GM18858 (cell line): ENCODE data around the gene GDPD3.

ENCODE experiments used
- ATAC-seq: cut with Tn5 transposase; IDR thresholded peaks from one replicate; pipeline ENCODE4 v1.9.1; 2021; ENCODE audit not compliant: unreplicated experiment

The GDPD3 gene

DNA sequence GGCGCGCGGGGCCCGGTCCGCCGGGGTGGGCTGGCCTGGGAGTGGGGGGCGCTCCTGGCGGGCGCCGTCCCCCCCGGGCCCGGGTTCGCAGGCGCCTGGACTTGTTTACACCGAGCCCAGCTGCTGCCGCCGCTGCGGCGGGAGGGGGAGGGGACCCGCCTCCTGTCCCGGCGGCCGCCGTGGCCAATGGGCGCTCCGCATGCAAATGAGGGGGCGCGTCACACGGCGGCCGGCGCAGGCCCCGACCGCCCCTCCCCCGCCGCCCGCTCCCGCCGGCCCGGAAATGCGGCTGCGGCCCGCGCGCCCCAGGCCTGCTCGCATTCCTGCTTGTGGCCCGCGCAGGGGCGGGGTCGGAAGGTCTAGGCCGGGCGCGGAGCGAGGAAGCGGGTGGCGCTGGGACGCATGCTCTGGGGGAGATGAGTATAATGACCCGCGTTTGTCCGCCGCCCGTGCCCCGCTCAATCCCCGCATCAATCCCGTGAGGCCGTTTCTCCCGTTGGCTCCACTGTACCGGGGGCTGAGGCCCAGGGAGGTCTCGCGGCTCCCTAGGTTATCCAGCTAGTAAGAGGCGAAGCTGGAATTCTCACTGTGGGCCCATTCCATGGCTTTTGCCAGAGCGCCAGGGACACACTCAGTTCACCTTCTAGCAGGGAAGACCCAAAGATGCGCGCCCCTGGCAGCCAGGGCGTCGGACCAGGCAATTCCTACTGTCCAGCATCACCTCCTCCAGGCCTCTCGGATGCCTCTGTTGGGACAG, 17.1 kb downstream of the GDPD3 start, which contains the start of gene YPEL3:
Gene YPEL3 (minus strand): TSS at position 109 of the 757 bp plus-strand sequence. CDS start 731 bp downstream, outside the sequence.
- ATAC-seq, result no peak

GRCh38 chr16:30095166-30096078, 17.9 kb downstream of the GDPD3 start:
- ATAC-seq, result no peak

- no peak for ATAC-seq
Observed at GRCh38 chr16:30094541-30095165, 18.7 kb downstream of the GDPD3 start.

GRCh38 chr16:30092373-30093010, 20.8 kb downstream of the GDPD3 start:
- no peak for ATAC-seq

DNA sequence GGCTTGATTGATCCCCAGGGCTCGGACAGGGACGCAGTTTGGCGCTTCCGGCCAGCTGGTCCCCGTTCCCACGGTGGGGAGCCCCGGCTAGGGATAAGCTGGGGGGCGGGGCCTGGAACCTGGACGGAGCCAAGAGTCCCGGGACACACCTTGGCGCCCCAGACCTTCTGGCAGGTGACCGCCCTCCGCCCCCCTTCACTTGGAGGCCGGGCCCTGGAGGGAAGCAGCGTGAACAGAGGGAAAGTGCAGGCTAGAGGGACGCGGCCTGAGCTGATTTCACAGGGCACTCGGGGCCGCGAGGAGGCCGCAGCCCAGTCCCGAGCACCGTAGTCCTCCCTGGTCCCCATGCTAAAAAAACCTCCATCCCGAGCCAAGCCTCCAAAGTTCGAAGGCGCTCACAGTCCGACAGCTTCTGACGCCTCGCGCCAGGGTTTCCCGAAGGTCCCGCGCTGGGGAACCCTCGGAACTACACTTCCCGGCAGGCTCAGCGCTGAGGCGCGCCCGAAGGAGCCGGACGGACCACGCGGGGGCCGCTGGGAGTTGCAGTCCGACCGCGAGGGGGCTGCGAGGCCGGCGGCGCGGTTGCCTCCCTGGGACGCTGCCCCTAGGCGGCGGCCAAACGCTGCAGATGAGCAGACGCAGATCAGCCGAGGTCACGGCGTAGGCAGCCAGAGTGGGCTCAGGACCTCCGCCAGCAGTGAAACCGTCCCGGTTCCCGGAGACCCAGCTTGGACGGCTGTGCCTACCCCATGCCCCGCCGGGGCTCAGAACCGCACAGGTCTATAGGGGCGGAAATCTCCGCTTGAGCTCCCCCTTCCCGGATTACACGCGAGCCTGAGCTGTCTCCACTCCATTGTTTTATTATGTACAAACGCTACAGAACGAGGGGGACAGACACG, 21.6 kb downstream of the GDPD3 start, which contains the start of gene TBX6:
Gene TBX6 (minus strand): TSS at position 451 of the 899 bp plus-strand sequence. CDS start 731 bp downstream, outside the sequence.
- ATAC-seq, result peak; percentile 40

- no peak for ATAC-seq
Observed at GRCh38 chr16:30090610-30091331, 22.6 kb downstream of the GDPD3 start.

DNA sequence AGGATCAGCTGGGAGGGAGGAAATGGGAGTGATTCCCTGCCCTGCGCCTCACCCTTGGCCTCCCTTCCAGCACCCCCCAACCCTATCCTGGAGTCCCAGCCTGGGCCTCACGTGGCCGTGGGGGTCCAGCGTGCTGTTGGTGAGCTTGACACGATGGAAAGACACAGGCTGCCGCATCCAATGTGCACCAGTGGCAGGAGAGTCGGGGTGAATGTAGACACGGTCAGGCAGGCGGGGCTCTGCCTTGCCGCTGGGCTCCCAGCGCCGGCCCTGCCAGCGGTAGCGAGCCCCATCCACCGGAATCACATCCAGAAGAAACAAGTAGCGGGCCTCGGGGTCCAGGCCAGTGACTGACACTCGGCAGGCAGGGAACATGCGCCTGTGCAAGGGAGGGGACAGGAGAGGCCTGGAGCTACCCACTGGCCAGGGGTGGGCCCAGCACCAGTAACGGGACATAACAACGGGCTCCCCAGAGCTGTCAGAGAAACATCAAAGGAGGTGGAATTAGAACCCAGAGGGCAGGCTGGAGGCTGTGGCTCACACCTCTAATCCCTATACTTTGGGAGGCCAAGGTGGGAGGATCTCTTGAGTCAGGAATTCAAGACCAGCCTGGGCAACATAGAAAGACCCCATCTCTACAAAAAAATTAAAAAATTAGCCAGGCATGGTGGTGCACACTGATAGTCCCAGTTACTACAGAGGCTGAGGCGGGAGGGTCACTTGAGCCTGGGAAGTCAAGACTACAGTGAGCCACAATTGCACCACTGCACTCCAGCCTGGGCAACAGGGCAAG, 24.3 kb downstream of the GDPD3 start:
- ATAC-seq, result no peak

GRCh38 chr16:30088237-30088831, 25.0 kb downstream of the GDPD3 start:
- ATAC-seq, result no peak

DNA sequence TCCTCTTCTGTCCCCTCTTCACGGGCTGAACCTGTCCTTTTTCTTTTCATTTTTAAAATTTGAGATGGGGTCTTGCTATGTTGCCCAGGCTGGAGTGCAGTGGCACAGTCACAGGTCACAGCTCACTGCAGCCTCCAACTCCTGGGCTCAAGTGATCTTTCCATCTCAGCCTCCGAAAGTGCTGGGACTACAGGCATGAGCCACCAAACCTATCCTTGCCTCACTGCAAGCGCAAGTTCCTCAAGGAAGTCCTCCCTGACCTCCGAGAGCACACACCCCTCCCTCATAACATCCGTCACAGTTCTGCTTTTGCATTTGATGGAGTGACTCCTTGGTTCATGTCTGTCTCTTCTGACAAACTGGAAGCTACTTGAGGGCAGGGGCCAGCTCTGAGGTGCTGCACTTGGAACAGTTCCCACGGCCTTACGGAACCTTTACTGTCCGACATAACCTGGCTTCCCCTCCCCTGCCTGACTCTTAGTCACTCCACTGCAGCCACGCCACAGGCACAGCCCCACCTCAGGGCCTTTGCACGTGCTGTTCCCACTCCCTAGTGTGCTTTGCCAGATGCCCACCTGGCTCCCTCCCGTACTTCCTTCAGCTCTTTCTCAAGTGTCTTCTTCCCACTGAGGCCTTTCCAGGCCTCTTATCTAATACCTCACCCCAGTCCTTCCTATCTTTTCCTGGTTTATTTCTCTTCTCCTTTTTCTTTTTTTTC, 26.0 kb downstream of the GDPD3 start:
- ATAC-seq, result no peak

- ATAC-seq, result no peak
Observed at GRCh38 chr16:30086291-30087140, 26.8 kb downstream of the GDPD3 start.

DNA sequence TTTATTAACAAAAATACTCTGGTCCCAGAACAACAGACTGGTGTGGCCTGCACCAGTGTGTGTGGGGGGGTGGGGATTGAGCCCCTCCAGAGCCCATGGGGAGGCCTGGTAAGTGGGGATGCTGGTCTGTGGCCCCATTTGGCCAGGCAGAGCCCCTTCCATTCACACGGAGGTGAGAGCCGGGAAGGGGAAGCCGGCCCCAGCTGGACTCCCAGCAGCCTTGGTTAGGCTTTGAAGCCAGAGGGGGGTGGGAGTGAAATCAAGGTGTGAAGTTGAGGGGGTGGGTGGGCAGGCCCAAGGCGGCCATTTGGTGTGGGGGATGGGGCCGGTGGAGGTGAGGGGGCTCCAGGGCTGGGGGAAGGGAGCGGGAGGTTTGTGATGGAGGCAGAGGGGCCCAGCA, 27.5 kb downstream of the GDPD3 start:
- no peak for ATAC-seq

GRCh38 chr16:30085247-30085646, 28.1 kb downstream of the GDPD3 start:
- ATAC-seq, result no peak

GRCh38 chr16:30084816-30085159, 28.5 kb downstream of the GDPD3 start:
- no peak for ATAC-seq

DNA sequence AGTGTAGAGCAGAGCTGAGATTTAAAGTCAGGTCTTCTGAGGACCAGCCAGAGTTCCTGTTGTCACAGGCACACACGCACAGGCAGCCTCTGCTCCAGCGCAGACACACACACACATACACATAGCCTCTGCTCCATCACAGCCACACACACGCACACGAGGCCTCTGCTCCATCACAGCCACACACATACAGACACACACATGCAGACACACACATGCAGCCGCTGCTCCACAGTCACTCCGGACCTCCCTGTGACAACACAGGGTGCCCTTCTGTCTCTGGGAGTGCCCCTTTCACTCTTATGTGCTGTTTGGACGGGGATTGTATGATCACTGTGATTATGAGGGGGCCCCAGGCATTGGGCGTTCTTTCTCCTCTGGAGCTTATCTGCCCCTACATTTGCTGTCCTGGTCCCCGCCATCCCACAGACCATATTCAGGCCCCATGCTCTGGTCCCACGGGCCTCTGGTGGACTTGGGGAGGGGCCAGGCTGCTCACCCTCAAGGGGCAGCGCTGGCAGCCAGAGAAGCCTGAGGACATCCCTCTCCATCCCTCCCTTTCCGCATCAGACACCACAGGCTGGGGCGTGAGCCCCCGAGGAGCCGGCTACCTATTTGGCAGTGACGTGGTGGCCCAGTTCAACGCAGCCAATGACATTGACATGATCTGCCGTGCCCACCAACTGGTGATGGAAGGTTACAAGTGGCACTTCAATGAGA, 29.1 kb downstream of the GDPD3 start:
- ATAC-seq, result no peak

DNA sequence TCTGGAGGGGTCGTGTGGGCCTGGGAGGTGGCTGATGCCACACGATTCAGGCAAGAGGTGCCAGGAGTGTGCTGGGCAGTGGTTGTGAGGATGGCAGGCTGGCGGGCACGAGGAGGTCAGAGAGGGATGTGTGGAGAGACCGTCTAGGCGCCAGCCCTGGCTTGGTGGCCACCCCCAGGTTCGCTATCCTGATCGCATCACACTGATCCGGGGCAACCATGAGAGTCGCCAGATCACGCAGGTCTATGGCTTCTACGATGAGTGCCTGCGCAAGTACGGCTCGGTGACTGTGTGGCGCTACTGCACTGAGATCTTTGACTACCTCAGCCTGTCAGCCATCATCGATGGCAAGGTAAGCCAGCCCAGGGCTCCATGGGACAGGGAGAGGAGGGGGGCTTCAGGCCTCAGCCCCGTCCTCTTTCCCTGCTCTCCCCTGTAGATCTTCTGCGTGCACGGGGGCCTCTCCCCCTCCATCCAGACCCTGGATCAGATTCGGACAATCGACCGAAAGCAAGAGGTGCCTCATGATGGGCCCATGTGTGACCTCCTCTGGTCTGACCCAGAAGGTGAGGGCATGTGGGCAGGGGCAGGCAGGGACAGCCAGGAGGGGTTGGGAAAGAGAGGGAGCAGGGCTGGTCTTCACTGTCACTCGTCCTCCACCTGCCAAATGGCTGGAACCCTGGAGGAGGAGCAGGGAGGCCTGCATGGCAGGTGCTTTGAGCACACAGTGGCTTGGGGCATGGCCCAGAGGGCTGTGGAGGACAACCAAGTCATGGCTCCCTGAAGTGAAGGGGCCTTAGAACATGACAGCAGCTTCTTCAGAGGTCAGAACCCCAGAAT, 29.9 kb downstream of the GDPD3 start:
- no peak for ATAC-seq
